HepG2 (cell line): ENCODE data around the gene NEUROG2.

Experiments used
- CREB1 ChIP-seq, 2 experiments: fragments of 450-650 bp in 1 of 2; IDR thresholded peaks; 2 replicates each; pipeline ENCODE4 v1.6.1; 2016 to 2017; ENCODE audit warnings: control low read depth in 1 of 2, mild to moderate bottlenecking in 1 of 2, missing compliant biosample characterization in 1 of 2, missing genetic modification characterization in 1 of 2
- FOXP1 ChIP-seq, 2 experiments: fragments of 450-650 bp in 1 of 2; IDR thresholded peaks; 2 replicates each; pipeline ENCODE4 v1.6.1; 2017 to 2018; ENCODE audit warnings: antibody characterized with exemption in 1 of 2
- FOXP4 ChIP-seq: sonication (generic); formaldehyde crosslinking; IDR thresholded peaks from 2 replicates; pipeline ENCODE4 v1.4.0; 2020; ENCODE audit warnings: missing genetic modification reagents
- GTF2F1 ChIP-seq: fragments of 150-350 bp; IDR thresholded peaks from 2 replicates; pipeline ENCODE4 v1.6.1; 2014; ENCODE audit warnings: low read length
- IRF9 ChIP-seq: sonication (generic); formaldehyde crosslinking; IDR thresholded peaks from 2 replicates; pipeline ENCODE4 v1.8.0; 2022; ENCODE audit warnings: missing genetic modification reagents, mild to moderate bottlenecking, borderline replicate concordance
- POLR2A ChIP-seq, 2 experiments: IDR thresholded peaks; 2 replicates each; pipeline ENCODE4 v1.6.1; 2011; ENCODE audit warnings: low read depth in 2 of 2, low read length in 2 of 2, mild to moderate bottlenecking in 1 of 2, moderate library complexity in 1 of 2; ENCODE audit not compliant: insufficient read depth in 1 of 2
- RFX5 ChIP-seq: IDR thresholded peaks from 2 replicates; pipeline ENCODE4 v1.6.1; 2011; ENCODE audit warnings: low read depth, low read length, improper control_type of control experiment
- ZNF235 ChIP-seq: sonication (generic); formaldehyde crosslinking; IDR thresholded peaks from 2 replicates; pipeline ENCODE4 v1.8.1; 2023; ENCODE audit warnings: mild to moderate bottlenecking, missing genetic modification reagents, borderline replicate concordance
- TF ChIP-seq, protein P1 (sequence below): IDR thresholded peaks from 2 replicates; pipeline ENCODE4 v1.6.1; 2016; ENCODE audit warnings: low read depth, control low read depth

DNA sequence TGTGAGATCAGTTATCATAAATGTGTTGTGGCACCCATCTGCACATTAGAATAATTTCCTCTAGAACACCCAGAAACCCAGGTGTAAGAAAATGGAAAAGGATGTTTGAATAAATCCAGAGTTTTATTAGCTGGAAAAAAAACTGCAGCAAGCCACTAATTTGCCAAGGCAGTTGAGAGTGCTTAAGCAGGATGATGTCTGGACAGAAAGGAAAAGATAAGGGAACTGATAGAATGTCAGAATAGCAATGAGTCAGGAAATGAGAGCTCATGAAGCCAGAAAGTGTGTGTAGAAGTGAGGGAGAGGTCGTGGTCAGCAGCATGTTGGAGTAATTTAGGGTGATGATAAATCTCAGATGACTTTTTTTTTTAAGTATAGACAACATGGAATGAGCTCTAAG lies 15.2 kb upstream of the NEUROG2 start:
- no peak for TF ChIP-seq FOXP1 (IDR thresholded peaks at IDR 0.05)
- no peak for TF ChIP-seq FOXP1 (CRISPR knock-in tag; IDR thresholded peaks at IDR 0.05)
- TF ChIP-seq ZNF235 (CRISPR knock-in tag), result no peak
- TF ChIP-seq POLR2A (IDR thresholded peaks at IDR 0.05; ENCODE audit: insufficient read depth in 1 of 2, low read depth in 2 of 2, low read length in 2 of 2), result no peak
- TF ChIP-seq, protein P1, sequence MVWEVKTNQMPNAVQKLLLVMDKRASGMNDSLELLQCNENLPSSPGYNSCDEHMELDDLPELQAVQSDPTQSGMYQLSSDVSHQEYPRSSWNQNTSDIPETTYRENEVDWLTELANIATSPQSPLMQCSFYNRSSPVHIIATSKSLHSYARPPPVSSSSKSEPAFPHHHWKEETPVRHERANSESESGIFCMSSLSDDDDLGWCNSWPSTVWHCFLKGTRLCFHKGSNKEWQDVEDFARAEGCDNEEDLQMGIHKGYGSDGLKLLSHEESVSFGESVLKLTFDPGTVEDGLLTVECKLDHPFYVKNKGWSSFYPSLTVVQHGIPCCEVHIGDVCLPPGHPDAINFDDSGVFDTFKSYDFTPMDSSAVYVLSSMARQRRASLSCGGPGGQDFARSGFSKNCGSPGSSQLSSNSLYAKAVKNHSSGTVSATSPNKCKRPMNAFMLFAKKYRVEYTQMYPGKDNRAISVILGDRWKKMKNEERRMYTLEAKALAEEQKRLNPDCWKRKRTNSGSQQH (CRISPR knock-in tag), result no peak
- no peak for TF ChIP-seq CREB1 (IDR thresholded peaks at IDR 0.05)
- no peak for TF ChIP-seq CREB1 (CRISPR knock-in tag; IDR thresholded peaks at IDR 0.05)
- TF ChIP-seq FOXP4 (CRISPR knock-in tag), result no peak
- TF ChIP-seq RFX5, result no peak
- TF ChIP-seq IRF9, result no peak
- TF ChIP-seq GTF2F1, result no peak
